ENCODE results near the gene HMG20A.

HMG20A gene

DNA sequence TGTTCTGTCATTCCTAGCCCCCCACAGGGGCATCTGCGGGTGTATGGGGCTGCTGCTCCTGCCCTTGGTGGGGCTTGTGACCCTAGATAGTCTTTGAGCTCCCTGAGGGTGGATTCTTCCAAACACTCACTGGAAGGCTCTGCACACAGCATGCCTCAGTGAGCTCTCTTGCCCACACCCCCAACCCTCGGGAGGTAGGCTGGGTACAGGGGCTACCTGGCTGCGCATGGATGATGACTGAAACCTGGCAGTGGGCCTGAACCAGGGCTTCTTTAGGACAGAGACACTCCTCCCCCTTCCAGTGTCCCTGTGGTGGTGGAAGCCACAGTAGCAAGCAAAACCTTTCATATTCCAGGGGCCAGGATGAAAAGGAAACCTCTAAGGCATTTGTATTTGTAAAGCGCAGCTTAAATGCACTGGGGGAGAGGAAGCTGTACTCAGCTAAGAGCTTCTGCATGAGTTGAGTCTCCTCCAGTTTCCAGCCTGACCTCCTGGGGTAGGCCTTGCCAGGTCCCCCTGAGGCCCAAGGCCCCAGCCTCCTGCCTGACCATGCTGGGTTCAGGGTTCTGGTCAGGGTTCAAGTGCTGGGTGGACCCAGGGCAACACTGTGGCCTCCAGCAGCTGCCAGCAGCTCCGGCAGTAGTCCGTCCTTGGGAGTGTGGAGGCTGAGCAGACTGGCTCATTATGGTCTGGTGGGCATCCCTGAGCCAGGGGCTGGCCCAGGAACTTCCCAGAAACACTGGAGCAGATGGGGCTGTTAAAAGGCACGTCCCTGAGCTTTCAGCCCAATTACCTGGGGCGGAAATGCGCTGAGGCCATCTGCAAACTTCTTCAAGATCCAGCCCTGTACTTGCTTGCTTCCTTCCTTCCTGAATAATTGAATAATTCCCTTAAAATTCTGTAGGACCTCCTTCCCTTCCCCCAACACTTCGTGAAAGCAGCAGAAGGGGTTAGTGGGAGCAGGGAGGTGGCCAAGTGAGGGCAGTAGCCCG is 89.7 kb downstream of the HMG20A start:
- no peak for DNase-seq (ENCODE audit: insufficient read length, low spot score)
- no peak for TF ChIP-seq POLR2A (IDR thresholded peaks at IDR 0.05; ENCODE audit: low read depth, low read length)
- FAIRE-seq = no peak

GRCh38 chr15:77511869-77512268 is 91.2 kb downstream of the HMG20A start:
- TF ChIP-seq POLR2A (IDR thresholded peaks at IDR 0.05; ENCODE audit: low read depth, low read length) = no peak
- no peak for FAIRE-seq
- DNase-seq (ENCODE audit: insufficient read length, low spot score) = no peak

DNA sequence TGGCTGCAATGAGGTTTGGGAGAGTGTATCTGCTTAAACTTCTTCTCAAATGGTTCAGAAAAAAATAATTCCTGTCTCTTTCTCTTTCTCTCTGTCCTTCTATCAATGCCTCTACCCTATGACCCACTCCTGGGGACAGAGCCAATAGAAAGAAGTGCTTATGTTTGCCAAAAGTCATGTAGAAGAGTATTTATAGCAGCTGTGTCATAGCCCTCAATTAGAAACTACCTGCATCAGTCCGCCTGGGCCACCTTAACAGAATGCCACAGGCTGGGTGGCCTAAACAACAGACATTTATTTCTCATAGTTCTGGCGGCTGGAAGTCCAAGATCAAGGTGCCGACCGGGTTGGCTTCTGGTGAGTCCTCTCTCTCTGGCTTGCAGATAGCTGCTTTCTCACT is 92.5 kb downstream of the HMG20A start:
- FAIRE-seq = no peak
- TF ChIP-seq POLR2A (IDR thresholded peaks at IDR 0.05; ENCODE audit: low read depth, low read length) = no peak

DNA sequence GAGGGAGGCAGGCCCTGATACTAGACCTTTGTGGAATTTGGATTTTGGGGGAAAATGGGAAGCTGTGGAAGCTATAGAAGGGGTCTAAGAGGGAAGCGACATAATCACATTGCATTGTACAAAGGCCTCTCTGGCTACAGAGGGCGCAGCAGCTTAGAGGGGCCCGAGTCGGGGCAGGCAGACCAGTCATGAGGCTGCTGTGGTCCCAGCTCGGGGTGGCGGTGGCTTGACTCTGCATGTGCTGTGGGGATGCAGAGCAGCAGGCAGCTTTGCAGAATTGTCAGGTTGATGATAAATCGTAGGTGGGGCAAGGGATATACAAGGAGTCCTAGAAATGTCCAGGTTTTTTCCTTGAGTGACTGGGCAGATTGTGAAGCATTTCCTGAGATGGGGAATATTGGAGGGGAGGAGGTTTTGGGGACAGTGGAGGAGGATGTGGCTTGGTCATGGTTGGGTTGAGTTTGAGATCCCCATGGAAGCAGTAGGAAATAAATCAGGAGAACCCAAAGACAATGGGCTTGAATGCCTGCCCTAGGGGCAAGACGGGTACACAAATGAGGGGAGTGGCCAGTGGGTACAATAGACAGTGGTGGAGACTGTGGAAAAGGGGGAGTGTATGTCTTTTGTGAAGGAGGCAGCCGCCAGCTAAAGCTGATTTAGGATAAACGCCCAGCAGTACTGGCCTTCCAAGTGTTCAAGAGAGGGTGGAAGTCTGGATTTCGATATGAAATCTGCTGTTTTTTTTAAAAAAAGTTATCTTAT is 94.1 kb downstream of the HMG20A start:
- FAIRE-seq (no peak), DNase-seq (ENCODE audit: insufficient read length, low spot score) (no peak)
- TF ChIP-seq POLR2A (IDR thresholded peaks at IDR 0.05; ENCODE audit: low read depth, low read length) = no peak

More for the DNA sequence above, 92.5 kb downstream of the HMG20A start:
- no peak for DNase-seq (ENCODE audit: insufficient read length, low spot score)

- no peak for FAIRE-seq
Observed at GRCh38 chr15:77515613-77516012, 94.9 kb downstream of the HMG20A start.

GRCh38 chr15:77516076-77516475 is 95.4 kb downstream of the HMG20A start:
- no peak for TF ChIP-seq POLR2A (IDR thresholded peaks at IDR 0.05; ENCODE audit: low read depth, low read length)
- FAIRE-seq = no peak
- DNase-seq (ENCODE audit: insufficient read length, low spot score) = peak; percentile 49

More at GRCh38 chr15:77515613-77516012, 94.9 kb downstream of the HMG20A start:
- no peak for DNase-seq (ENCODE audit: insufficient read length, low spot score)
- no peak for TF ChIP-seq POLR2A (IDR thresholded peaks at IDR 0.05; ENCODE audit: low read depth, low read length)

DNA sequence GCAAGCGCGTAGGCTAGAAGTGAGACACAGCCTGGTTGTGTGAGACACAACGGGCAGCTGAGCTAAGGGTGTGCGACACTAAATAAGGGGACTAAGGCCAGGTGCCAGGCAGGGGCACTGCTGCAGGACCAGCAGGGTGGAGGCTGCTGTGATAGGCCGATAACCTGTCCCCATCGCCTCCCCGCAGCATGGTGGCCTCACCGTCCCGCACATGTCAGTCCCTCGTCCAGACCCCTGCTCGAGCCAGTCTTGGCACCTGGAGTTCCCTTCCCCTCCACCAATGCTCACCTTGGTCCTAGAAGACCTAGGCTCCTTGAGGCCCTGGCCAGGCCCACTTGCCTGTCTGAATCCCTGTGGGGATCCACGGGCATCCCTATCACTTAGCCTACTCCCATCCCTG is 96.1 kb downstream of the HMG20A start:
- DNase-seq (ENCODE audit: insufficient read length, low spot score) (no peak), FAIRE-seq (no peak)
- no peak for TF ChIP-seq POLR2A (IDR thresholded peaks at IDR 0.05; ENCODE audit: low read depth, low read length)

DNA sequence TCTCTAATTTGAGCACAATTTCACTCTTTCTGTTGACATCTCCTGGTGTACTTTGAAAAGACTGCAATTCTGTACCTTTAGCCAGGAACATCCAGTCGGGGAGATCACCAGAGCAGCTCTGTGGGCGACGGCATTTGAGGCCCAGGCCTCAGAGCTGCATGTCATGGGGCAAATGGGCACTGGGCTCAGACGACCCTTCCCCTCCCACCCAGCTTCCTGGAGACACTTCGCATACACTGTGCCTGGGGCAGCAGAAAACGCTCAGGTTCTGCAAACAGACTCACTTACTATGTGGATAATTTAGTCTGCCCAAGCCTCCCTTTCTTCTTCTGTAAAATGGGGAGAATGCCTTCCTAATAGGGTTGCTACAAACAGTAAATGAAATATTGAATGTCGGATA is 96.9 kb downstream of the HMG20A start:
- no peak for TF ChIP-seq POLR2A (IDR thresholded peaks at IDR 0.05; ENCODE audit: low read depth, low read length)
- DNase-seq (ENCODE audit: insufficient read length, low spot score) (no peak), FAIRE-seq (no peak)

- FAIRE-seq (no peak), DNase-seq (ENCODE audit: insufficient read length, low spot score) (no peak)
- TF ChIP-seq POLR2A (IDR thresholded peaks at IDR 0.05; ENCODE audit: low read depth, low read length) = no peak
Observed at GRCh38 chr15:77518458-77518857, 97.8 kb downstream of the HMG20A start.

DNA sequence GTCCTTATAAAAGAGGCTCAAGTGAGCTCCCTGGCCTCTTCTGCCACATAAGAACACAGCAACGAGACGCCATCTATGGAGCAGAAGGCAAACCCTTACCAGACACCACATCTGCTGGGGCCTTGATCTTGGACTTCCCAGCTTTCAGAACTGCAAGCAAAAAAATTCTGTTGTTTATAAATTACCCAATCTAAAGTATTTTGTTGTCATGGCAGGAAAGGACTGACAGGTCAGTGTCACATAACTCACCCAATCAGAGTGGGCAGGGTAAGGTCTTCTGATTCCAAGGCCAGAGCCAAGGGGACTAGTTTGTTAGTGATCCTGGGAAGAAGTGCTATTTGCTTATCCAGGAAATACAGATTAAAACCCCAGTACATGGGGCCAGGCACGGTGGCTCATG is 98.9 kb downstream of the HMG20A start:
- TF ChIP-seq POLR2A (IDR thresholded peaks at IDR 0.05; ENCODE audit: low read depth, low read length) = no peak
- DNase-seq (ENCODE audit: insufficient read length, low spot score) (no peak), FAIRE-seq (no peak)

- no peak for TF ChIP-seq POLR2A (IDR thresholded peaks at IDR 0.05; ENCODE audit: low read depth, low read length)
- FAIRE-seq (no peak), DNase-seq (ENCODE audit: insufficient read length, low spot score) (no peak)
Observed at GRCh38 chr15:77521206-77521605, 100.5 kb downstream of the HMG20A start.

DNA sequence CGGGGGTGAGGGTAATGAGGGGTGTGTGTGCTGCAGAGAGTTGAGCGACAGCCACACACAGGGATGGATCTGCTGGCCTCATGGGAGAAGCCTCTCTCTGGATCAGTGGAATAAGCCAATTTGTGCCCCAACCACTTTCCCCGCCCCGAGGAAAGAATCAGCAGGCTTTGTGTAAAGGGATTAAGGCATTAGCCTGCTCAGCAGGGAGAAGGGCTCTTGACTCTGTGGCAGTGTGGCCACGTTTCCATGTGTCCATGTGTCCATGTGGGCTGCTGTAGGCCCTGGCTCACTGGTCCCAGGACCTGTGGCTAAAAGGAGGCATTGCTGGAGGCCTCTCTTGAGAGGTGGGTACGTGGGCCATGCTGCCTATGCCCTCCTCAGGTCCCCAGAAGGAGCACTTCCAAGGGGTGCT is 104.7 kb downstream of the HMG20A start:
- DNase-seq (ENCODE audit: insufficient read length, low spot score) (no peak), FAIRE-seq (no peak)
- no peak for TF ChIP-seq POLR2A (IDR thresholded peaks at IDR 0.05; ENCODE audit: low read depth, low read length)

- no peak for TF ChIP-seq POLR2A (IDR thresholded peaks at IDR 0.05; ENCODE audit: low read depth, low read length)
- FAIRE-seq = no peak
- DNase-seq (ENCODE audit: insufficient read length, low spot score) = no peak
Observed at GRCh38 chr15:77525907-77526594, 105.4 kb downstream of the HMG20A start.
